NCI-H2171 (cell line): ENCODE measurements around the gene PLVAP.
A peak's percentile ranks its signal among the peaks of the same experiment; 100 is the strongest.

Source experiments
- DNase-seq: peaks from one replicate; lab custom pipeline; 2025; lab: John Stamatoyannopoulos, UW

Gene PLVAP

GRCh38 chr19:17321655-17322489 lies 55.3 kb downstream of the PLVAP start:
- DNase-seq = no peak

DNA sequence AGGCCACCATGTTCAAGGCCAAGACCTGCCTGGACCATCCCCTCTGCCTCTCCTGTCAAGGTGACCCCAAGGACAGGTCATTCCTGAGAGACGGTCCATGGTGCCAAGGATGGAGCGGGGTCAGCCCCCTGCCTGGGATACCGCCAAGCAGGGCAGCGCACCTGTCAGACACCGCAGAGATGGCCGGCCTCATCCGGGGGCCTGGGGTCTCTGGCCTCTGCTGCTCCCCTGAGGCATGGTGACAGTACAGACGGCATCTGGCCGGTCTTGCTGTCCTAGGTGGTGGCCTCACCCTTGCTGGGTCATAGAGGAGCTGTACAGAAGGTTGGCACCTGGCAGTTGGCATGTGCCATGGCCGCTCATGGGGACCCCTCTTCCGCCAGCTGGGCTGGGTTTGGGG lies 56.7 kb downstream of the PLVAP start:
- no peak for DNase-seq

DNA sequence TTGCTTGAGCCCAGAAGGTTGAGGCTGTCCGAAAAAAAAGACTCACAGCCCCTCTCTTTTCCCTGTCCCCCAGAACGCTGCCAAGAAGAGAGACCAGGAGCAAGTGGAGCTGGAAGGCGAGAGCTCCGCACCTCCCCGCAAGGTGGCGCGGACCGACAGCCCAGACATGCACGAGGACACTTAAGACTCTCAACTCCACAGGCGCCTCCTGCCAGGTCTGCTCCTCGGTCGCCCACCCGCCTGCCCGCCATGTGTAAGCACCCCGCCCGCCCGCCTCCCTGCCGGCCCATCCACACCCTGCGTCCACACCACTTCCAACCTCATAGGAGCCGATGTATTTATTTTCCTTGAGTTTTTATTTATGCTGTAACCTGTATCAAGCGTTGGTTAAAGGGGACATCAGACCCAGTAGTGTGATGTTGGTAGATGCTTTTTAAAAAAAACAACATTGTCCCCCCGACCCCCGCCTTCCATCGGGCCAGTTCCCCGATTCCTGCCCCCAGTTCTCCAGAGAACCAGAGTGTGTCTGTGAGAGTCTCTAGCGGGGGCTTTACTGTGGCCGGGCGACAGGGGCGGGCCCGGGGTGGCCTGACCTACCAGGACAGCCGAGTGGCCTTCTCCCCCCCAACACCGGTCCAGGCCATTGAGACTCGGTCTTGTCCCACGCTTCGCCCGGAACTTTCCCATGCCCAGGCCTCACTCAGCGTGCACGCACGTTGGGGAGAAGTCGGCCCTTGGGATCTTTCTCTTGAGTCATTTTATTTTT lies 57.5 kb downstream of the PLVAP start:
- DNase-seq = no peak

DNA sequence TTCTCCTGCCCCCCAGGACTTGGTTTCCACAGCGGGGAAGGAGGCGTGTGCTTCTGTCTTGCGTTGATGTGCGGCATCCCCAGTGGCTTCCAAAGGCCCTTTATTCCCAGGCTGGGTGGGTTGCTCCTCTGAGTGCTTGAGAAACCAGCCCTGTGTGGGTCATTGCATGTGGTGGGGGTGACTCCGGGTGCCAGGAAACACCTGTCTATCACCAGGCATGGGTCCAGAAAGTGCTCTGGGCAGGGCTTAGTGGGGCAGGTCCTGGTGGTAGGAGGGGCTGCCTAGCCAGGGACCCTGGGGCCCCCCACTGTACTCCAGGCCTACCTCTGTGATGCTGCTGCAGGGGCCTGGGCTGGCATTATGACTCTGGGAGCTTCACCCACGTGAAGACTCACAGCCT lies 58.2 kb downstream of the PLVAP start:
- no peak for DNase-seq

DNA sequence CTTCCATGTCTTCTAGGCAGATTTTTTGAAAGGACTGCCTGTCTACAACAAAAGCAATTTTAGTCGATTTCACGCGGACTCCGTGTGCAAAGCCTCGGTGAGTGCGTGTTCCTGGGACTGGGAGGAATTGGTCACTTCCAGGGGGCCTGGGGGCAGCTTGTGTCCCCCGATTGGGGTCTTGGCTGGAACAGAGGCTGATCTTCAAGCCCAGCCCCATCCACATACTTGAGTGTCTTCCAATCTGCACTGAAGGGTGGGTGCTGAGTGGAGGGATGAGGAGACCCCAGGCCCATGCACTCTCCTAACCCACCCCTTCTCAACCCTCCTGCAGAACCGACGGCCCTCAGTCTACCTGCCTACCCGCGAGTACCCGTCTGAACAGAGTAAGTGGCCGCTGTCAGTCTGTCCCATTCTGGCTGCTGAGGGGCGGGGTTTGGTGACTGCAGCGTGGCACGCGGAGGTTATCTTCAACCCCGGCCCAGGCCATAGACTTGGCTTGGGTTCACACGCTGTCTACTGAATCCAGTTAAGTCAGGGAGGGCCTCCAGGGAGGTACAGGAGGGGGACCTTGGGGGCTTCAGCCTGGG lies 63.0 kb downstream of the PLVAP start:
- no peak for DNase-seq

DNA sequence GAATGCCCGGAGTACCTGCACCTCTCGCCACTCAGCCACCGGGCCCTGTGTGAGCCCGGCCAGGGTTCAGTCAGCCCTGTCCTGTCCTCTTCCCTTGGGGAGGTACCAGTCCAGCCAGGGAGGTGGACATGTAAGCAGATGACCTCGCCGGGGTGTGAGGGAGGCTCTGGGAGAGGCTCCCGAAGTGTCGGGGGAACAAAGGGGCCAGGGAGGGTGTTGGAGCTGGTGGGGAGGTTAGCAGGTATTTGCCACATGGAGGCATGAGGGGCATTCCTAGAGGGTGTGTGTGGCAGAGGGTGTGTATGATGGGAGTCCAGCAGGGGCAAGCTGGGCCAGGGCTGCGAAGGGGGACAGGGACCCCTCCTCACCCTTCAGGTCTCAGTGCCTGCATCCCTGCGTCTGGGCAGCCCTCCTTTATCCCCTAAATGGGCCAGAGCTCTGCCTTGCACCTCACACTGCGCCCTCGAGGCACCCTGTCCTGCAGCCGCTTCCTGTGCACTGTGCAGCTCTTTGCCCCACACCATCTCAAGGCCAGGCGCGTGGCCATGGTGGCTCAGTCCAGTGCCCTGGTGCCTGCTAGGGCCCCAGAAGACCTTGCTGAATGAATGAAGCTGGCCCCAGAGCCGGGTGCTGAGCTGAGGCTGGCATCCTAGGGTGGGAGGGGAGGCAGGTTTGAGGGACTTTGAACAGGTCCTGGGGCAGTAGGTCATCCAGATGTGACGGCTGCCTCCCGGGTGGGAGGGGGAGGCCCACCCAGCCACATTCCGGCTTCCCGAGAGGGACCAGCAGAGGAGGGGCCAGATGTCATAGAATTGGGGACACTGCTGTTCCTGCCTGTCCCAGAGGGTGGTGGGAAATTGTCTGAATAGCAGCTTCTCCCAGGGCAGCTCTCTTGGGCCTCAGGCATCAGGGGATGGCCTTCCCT lies 64.7 kb downstream of the PLVAP start:
- DNase-seq = no peak

GRCh38 chr19:17311455-17312188 lies 65.5 kb downstream of the PLVAP start:
- no peak for DNase-seq

DNA sequence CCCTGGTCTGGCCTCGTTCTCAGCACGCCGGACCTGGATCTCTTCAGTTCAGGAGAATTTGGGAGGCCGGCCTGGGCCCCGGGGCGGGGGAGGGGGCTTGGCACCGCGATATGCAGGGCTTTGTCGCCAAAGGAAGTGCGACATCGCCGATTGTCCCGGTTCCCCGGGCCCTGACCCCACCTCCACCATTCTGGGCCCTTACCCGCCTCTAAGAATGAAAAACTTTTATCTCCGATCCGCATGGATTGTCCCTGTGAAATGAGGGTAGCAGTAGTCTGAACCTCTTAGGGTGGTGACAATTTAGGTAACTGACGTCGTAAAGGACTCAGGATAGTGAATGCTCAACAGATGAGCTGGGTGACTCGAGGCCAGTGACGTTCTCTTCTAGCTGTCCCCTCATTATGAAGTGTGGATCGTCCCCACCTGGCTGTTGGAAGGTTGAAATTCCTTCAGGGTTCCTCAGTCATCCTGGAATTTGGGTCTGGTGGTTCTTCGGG lies 67.1 kb downstream of the PLVAP start:
- no peak for DNase-seq

DNA sequence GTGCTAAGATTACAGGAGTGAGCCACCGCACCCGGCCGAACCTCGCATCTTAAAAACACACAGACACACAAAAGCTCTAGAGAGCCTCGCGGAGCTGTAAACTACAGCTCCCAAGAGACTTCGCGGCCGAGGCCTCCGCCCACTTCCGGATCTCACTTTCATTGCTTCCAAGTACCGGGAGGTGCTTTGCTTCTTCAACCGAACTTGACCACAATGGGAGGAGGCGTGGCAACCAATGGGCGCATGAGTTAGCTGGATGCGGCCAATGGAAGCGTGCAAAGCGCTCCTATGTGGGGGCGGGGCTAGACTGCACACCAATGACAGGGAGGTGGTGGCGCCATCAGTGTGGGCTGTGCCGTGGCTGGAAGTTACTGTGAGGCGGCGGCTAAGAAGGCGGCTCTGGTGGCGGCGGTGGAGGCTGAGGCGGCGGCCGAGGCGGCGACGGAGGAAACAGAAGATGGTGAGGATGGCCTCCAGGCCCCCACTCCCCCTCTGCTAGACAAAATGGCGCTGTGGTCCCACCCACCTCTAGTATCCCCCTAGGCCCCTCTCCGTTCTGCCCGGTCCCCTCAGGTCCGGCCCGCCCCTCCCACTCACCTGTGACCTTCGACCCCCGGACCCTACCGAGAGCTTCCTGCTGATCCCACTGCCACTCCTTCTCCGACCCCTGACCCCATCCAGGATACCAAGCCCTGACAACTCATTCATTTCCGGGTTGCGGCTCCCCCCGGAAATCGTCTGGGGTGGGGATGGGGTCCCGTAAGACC lies 67.8 kb downstream of the PLVAP start, which contains the start of gene DDA1:
Gene DDA1, plus strand, starts transcription at position 366 of the 767 bp plus-strand sequence. Its CDS starts 92 bp downstream, at position 458.
- DNase-seq = peak; percentile 99

DNA sequence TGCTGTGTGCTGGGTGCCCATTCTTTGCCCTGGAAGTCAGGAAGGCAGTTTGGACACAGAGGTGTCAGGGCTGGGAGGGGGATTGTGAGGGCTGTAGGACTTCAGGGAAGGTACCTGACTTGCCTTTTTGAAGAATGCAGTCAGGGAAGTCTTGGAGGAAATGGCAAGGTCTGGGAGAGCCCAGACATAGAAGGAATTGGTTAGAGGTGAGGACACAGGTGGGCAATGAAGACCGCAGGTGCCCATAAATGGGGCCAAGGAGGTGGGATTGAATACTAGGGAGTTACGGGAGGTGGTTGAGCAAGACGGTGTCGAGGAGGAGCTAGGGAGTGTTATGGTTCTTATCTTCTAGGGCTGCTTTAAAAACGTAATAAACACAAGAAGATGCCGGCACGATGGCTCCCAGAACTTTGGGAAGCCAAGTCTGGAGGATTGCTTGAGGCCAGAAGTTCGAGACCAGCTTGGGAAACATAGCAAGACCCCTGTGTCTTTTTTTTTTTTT lies 69.2 kb downstream of the PLVAP start:
- DNase-seq = no peak

DNA sequence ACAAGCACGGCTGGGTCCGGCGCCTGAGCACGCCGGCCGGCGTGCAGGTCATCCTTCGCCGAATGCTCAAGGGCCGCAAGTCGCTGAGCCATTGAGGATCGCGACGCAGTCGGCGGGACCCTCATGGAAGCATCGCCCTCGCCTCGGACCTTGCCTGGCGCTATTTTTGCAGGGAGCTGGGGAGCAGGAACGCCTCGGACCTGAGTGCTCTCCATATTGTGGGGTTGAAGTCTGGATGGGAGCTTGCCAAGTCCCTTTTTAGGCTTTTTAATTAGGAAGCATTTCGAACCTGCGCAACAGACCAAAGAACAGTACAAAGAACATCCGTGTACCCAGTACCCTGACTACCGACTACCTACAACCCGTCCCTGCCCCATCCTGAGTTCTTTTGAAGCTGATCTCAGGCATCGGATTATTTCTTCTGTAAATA lies 70.8 kb downstream of the PLVAP start:
- DNase-seq = no peak

DNA sequence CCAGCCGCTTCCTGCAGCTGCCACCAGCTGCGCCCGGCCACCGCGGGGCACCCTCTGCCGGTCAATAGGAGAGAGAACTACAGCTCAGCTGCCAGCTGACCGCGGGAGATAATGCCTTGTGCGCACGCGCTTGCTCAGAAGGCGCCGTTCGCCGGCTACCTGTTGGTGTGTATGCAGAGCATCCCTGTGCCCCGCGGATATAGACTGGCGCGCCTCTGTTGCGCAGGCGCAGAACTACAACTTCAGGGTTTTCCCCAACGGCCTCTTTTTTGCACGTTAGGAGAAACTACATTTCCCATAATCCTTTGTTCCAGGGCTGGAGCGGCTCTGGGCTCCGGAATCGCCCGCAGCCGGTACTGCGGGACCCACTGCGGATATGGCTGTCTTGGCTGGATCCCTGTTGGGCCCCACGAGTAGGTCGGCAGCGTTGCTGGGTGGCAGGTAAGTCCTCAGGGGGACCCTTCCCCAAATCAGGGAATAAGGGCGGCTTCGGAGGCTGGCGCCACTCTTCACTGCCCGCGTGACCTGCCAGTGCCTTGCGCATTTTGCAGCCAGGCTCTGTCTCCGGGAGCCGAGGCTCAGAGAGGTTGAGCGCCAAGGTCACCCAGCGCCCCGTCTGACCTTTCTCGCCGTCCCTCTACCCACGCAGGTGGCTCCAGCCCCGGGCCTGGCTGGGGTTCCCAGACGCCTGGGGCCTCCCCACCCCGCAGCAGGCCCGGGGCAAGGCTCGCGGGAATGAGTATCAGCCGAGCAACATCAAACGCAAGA lies 71.4 kb downstream of the PLVAP start, which contains the start of gene MRPL34:
Gene MRPL34, plus strand, starts transcription at position 356 of the 768 bp plus-strand sequence. Its CDS starts 21 bp downstream, at position 377.
- peak; percentile 100 for DNase-seq

DNA sequence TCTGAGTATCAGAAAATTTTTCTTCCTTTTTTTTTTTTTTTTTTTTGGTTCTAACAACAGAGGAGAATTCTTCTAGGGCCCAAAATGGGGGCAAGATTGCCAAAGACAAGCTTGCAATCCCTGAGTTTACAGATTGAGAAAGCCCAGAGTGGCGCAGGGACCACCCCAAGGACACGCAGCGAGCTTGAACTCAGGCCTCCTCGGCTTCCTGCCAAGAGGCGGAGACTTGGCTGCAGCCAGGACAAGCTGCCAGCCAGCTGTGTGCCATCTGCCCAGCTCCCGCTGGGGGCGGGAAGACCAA lies 72.0 kb downstream of the PLVAP start:
- no peak for DNase-seq

DNA sequence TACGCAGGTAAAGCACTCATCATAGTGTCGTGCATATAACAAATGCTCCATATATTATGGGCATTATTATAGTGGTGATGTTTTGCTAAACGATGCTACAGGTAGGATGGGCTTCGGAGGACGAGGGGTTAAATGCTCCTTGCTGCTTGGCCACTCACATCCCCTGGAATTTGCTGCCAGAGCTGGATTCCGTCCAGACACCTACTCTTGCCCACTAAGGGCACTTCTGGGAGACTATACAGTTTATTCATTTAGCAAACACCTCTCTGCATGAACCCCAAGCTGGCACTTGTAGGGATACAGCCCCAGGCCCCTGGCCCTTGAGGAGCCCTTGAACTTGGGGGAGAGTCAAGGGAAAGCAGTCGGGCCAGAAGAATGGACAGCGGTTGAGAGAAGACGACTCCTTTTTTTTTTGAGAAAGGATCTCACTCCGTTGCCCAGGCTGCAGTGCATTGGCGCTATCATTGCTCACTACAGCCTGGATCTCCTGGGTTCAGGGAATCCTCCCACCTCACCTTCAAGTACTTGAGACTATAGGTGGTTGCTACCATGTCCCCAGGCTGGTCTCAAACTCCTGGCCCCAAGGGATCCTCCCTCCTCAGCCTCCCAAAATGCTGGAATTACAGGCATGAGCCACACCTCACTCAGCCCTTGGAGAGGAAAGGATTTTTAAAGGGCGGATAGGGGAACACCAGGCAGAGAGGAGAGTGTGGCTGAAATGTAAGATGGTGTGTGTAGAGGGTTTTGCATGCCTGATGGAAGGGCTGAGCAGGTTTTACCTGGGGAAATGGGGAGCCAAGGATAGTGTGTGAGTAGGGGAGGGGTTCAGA lies 72.5 kb downstream of the PLVAP start:
- DNase-seq = no peak

- no peak for DNase-seq
Observed at GRCh38 chr19:17303940-17304267, 73.2 kb downstream of the PLVAP start.

- peak; percentile 86 for DNase-seq
Observed at GRCh38 chr19:17303167-17303939, 73.8 kb downstream of the PLVAP start, which contains the start of gene ABHD8. TSS of gene ABHD8 (minus strand) at chr19:17303425. CDS start at chr19:17301616, 1,809 bp downstream.

DNA sequence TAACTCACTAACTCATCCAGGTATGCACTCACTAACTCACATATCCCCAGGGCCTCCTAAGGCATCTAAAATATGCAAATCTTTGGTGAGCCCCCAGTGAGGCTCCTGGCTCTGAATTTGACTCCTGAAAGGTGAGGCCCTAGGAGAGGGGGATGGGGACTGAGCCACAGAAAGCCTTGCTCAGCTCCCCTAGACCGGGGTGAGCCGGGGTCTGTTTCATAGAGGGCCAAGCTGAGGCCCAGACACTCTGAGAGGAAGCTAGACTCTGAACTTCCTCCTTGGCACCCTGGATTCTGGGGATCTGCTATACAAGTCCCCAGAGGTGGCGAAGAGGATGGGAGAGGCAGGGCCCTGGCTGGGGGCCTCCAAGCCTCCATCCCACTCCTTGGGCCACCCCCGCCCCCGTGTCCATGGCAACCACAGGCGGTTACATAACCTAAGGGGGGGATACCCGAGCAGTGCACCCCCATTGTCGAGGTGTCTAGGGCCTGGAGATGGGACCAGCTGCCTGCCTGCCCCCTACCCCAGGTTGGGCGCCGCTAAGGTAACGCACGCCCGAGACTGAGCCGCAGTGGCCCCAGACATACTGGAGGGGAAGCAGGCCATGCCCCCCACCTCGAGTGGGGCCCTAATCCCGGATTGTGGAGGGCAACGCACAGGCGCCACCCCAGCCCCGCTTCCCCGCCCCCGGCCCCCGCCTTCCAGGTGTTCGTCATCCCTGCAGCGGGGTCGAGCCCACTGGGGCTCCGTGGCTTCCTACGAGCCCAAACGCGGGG lies 74.6 kb downstream of the PLVAP start:
- DNase-seq = no peak
